GM12892 (cell line): Measurements from ENCODE around the gene AMPD1.

Source experiments
- POLR2AphosphoS5 ChIP-seq: IDR thresholded peaks from 2 replicates; pipeline ENCODE4 v1.6.1; 2011; ENCODE audit warnings: low read depth, low read length, control low read depth
- TAF1 ChIP-seq: IDR thresholded peaks from 2 replicates; pipeline ENCODE4 v1.6.1; 2011; ENCODE audit warnings: low read depth, mild to moderate bottlenecking, control low read depth, low read length, borderline replicate concordance

- TF ChIP-seq POLR2AphosphoS5 (no peak), TAF1 (no peak)
Observed at GRCh38 chr1:114691061-114691460, 4.3 kb downstream of the AMPD1 start.
